Esophagus (tissue), 2 donors: ENCODE results near the gene GALNT9. TPM values are rescaled to one million over a fixed set of nuclear protein-coding genes. Genes with fewer than 3 reads are reported as not detected.

Experiments
- H3K27ac ChIP-seq, 2 donors: one replicate each; pipeline ENCODE4 v1.5.1; 2013; ENCODE audit warnings: low read depth in 2 of 2, mild to moderate bottlenecking in 2 of 2, inconsistent platforms in 1 of 2, low read length in 1 of 2, moderate library complexity in 1 of 2
- H3K27me3 ChIP-seq, 2 donors: one replicate each; pipeline ENCODE4 v1.6.1; 2013; ENCODE audit warnings: low read length in 2 of 2, control low read depth in 1 of 2, mild to moderate bottlenecking in 1 of 2; ENCODE audit not compliant: insufficient read depth in 2 of 2, control insufficient read depth in 1 of 2
- H3K36me3 ChIP-seq, 2 donors: one replicate each; pipeline ENCODE4 v1.6.1; 2013; ENCODE audit warnings: low read length in 1 of 2; ENCODE audit not compliant: control insufficient read depth in 2 of 2, insufficient read depth in 2 of 2
- H3K4me1 ChIP-seq, 2 donors: one replicate each; pipeline ENCODE4 v1.6.1; 2013; ENCODE audit warnings: low read length in 1 of 2; ENCODE audit not compliant: control insufficient read depth in 2 of 2, insufficient read depth in 2 of 2
- H3K4me3 ChIP-seq, 2 donors: one replicate each; pipeline ENCODE4 v1.5.1; 2013; ENCODE audit warnings: low read length in 2 of 2, mild to moderate bottlenecking in 2 of 2, low read depth in 1 of 2, moderate library complexity in 1 of 2
- H3K9me3 ChIP-seq, 2 donors: one replicate each; pipeline ENCODE4 v1.6.1; 2013; ENCODE audit warnings: mild to moderate bottlenecking in 2 of 2, low read depth in 1 of 2, low read length in 1 of 2, moderate library complexity in 1 of 2; ENCODE audit not compliant: control insufficient read depth in 2 of 2, insufficient read depth in 1 of 2
- WGBS, 2 donors: extraction: QIAGEN DNeasy Blood & Tissue Kit; methylation state at CpG; one replicate each; pipeline ENCODE4 v1.1.7; 2013; 5-methylcytosine and 5-hydroxymethylcytosine counted together
- polyA plus RNA-seq, 2 donors: library from polyadenylated mRNA; stranded (reverse); fragments of 200-250 nt; gene quantifications; one replicate each; pipeline ENCODE4 v1.2.3, GENCODE V29; 2013
- donor health status: healthy with polysubstance abuse.
- donor health status: Bipolar disorder and iron deficiency.

The GALNT9 gene
- polyA plus RNA-seq, 2 donors = not detected

- H3K36me3 ChIP-seq = no peaks in the 10 kb centered on the region
- H3K4me1 ChIP-seq = peaks cover 0 to 16% of the 10 kb centered on the region in 2 donors
- H3K27me3 ChIP-seq = no peaks in the 10 kb centered on the region
- H3K27ac ChIP-seq = no peak overlapping the region
- H3K4me3 ChIP-seq = no peak overlapping the region
- WGBS, 2 donors = 91 to 92% methylated on average over 2 of the region's 2 CpGs
- peaks cover 0 to under 1% of the 10 kb centered on the region in 2 donors for H3K9me3 ChIP-seq
Observed at GRCh38 chr12:132166093-132166492, 163.3 kb downstream of the GALNT9 start.

GRCh38 chr12:132165584-132165983, 163.8 kb downstream of the GALNT9 start:
- peaks cover 0 to 3% of the 10 kb centered on the region in 2 donors for H3K9me3 ChIP-seq
- WGBS, 2 donors = 92 to 93% methylated on average over 6 of the region's 6 CpGs
- no peak overlapping the region for H3K4me3 ChIP-seq
- H3K27ac ChIP-seq = no peak overlapping the region
- peaks cover 0 to 12% of the 10 kb centered on the region in 2 donors for H3K4me1 ChIP-seq
- H3K36me3 ChIP-seq = no peaks in the 10 kb centered on the region
- H3K27me3 ChIP-seq = no peaks in the 10 kb centered on the region

- Histone ChIP-seq H3K4me3 (no peak overlapping the region), H3K4me1 (peaks cover 0 to 11% of the 10 kb centered on the region in 2 donors), H3K27me3 (no peaks in the 10 kb centered on the region), H3K9me3 (peaks cover 0 to 3% of the 10 kb centered on the region in 2 donors), H3K36me3 (no peaks in the 10 kb centered on the region), H3K27ac (no peak overlapping the region)
- WGBS, 2 donors = 74 to 79% methylated on average over 7 of the region's 7 CpGs
Observed at GRCh38 chr12:132164426-132164825, 165.0 kb downstream of the GALNT9 start.

- H3K27me3 ChIP-seq = no peaks in the 10 kb centered on the region
- H3K9me3 ChIP-seq = peaks cover 0 to 3% of the 10 kb centered on the region in 2 donors
- H3K4me3 ChIP-seq = no peak overlapping the region
- no peak overlapping the region for H3K27ac ChIP-seq
- no peaks in the 10 kb centered on the region for H3K36me3 ChIP-seq
- 48 to 59% methylated on average over 11 of the region's 11 CpGs for WGBS, 2 donors
- H3K4me1 ChIP-seq = peaks cover 0 to 11% of the 10 kb centered on the region in 2 donors
Observed at GRCh38 chr12:132163911-132164288, 165.5 kb downstream of the GALNT9 start.

- WGBS, 2 donors = 41 to 55% methylated on average over 26 of the region's 26 CpGs
- Histone ChIP-seq H3K4me3 (no peak overlapping the region), H3K9me3 (peaks cover 0 to 3% of the 10 kb centered on the region in 2 donors), H3K27me3 (no peaks in the 10 kb centered on the region), H3K4me1 (peaks cover 0 to 11% of the 10 kb centered on the region in 2 donors), H3K27ac (no peak overlapping the region), H3K36me3 (no peaks in the 10 kb centered on the region)
Observed at GRCh38 chr12:132163041-132163910, 166.1 kb downstream of the GALNT9 start.

GRCh38 chr12:132162508-132163031, 166.8 kb downstream of the GALNT9 start:
- peaks cover 0 to 6% of the 10 kb centered on the region in 2 donors for H3K9me3 ChIP-seq
- H3K4me3 ChIP-seq = no peak overlapping the region
- H3K27me3 ChIP-seq = no peaks in the 10 kb centered on the region
- H3K36me3 ChIP-seq = peaks cover 0 to 7% of the 10 kb centered on the region in 2 donors
- no peak overlapping the region for H3K27ac ChIP-seq
- H3K4me1 ChIP-seq = peaks cover 0 to 11% of the 10 kb centered on the region in 2 donors
- WGBS, 2 donors = 16 to 27% methylated on average over 17 of the region's 17 CpGs

GRCh38 chr12:132161796-132162507, 167.4 kb downstream of the GALNT9 start:
- peaks cover 0 to 8% of the 10 kb centered on the region in 2 donors for H3K9me3 ChIP-seq
- WGBS, 2 donors = 55% methylated on average over 17 of the region's 17 CpGs
- H3K4me3 ChIP-seq = no peak overlapping the region
- H3K27ac ChIP-seq = no peak overlapping the region
- peaks cover 0 to 11% of the 10 kb centered on the region in 2 donors for H3K4me1 ChIP-seq
- H3K36me3 ChIP-seq = peaks cover 0 to 11% of the 10 kb centered on the region in 2 donors
- H3K27me3 ChIP-seq = no peaks in the 10 kb centered on the region

GRCh38 chr12:132161036-132161781, 168.2 kb downstream of the GALNT9 start:
- peaks cover 0 to 11% of the 10 kb centered on the region in 2 donors for H3K4me1 ChIP-seq
- H3K27ac ChIP-seq = no peak overlapping the region
- peaks cover 0 to 14% of the 10 kb centered on the region in 2 donors for H3K9me3 ChIP-seq
- H3K27me3 ChIP-seq = no peaks in the 10 kb centered on the region
- 64 to 65% methylated on average over 12 to 14 of the region's 14 CpGs for whole genome bisulfite sequencing, 2 donors
- H3K36me3 ChIP-seq = peaks cover 0 to 18% of the 10 kb centered on the region in 2 donors
- no peak overlapping the region for H3K4me3 ChIP-seq

GRCh38 chr12:132160601-132161035, 168.8 kb downstream of the GALNT9 start:
- Histone ChIP-seq H3K27me3 (no peaks in the 10 kb centered on the region), H3K27ac (no peak overlapping the region), H3K4me3 (no peak overlapping the region), H3K36me3 (peaks cover 0 to 22% of the 10 kb centered on the region in 2 donors), H3K4me1 (peaks cover 0 to 11% of the 10 kb centered on the region in 2 donors), H3K9me3 (peaks cover 0 to 16% of the 10 kb centered on the region in 2 donors)
- WGBS, 2 donors = 87 to 94% methylated on average over 12 to 15 of the region's 15 CpGs
